Cardiac fibroblast (primary cell): ENCODE data around the gene SLIT3.

ENCODE experiments used
- DNase-seq, 2 donors: peaks; one replicate each; pipeline versions ENCODE4 v3.0.0 to v3.0.0-alpha.2; 2010; ENCODE audit warnings: low read depth in 2 of 2
- H3K4me3 ChIP-seq, 2 donors: replicated peaks in 1 of 2; 1 replicate in 1 of 2; 2 replicates in 1 of 2; pipeline ENCODE4 v1.5.1; 2011; ENCODE audit warnings: low read depth in 2 of 2, low read length in 2 of 2, mild to moderate bottlenecking in 2 of 2, moderate library complexity in 1 of 2
- CTCF ChIP-seq: IDR thresholded peaks from one replicate; pipeline ENCODE4 v1.5.1; 2011; ENCODE audit warnings: low read depth, mild to moderate bottlenecking, low read length, inconsistent platforms

The SLIT3 gene

GRCh38 chr5:169085636-169086035 lies 215.3 kb downstream of the SLIT3 start:
- no peak overlapping the region for H3K4me3 ChIP-seq
- no peak for DNase-seq
- TF ChIP-seq CTCF = no peak

GRCh38 chr5:169085212-169085611 lies 215.7 kb downstream of the SLIT3 start:
- DNase-seq = no peak
- no peak overlapping the region for H3K4me3 ChIP-seq
- no peak for TF ChIP-seq CTCF

GRCh38 chr5:169084775-169085174 lies 216.2 kb downstream of the SLIT3 start:
- no peak for TF ChIP-seq CTCF
- no peak overlapping the region for H3K4me3 ChIP-seq
- no peak for DNase-seq

- H3K4me3 ChIP-seq = no peak overlapping the region
- TF ChIP-seq CTCF = no peak
- no peak for DNase-seq
These were observed 217.4 kb downstream of the SLIT3 start for GRCh38 chr5:169083394-169084018.

- DNase-seq = no peak
- no peak overlapping the region for H3K4me3 ChIP-seq
- no peak for TF ChIP-seq CTCF
These were observed 219.8 kb downstream of the SLIT3 start for GRCh38 chr5:169081000-169081724.

- TF ChIP-seq CTCF = no peak
- no peak for DNase-seq
- H3K4me3 ChIP-seq = no peak overlapping the region
These were observed 220.5 kb downstream of the SLIT3 start for GRCh38 chr5:169080448-169080911.
